Uterus (tissue), 2 donors: ENCODE results near the gene FSD1.

Experiments used
- POLR2A ChIP-seq, 2 donors: fragments of 450-650 bp; IDR thresholded peaks; one replicate each; pipeline ENCODE4 v1.6.1; 2016; ENCODE audit warnings: antibody characterized with exemption in 2 of 2, mild to moderate bottlenecking in 1 of 2, moderate library complexity in 1 of 2
- TF ChIP-seq, protein P1 (sequence below), 4 experiments: fragments of 200-600 bp in 2 of 4; fragments of 450-650 bp in 2 of 4; sonication (generic) in 2 of 4; IDR thresholded peaks; one replicate each; pipeline ENCODE4 v1.5.1; 2016 to 2019; ENCODE audit warnings: antibody characterized with exemption in 4 of 4, mild to moderate bottlenecking in 2 of 4, moderate library complexity in 1 of 4

DNA sequence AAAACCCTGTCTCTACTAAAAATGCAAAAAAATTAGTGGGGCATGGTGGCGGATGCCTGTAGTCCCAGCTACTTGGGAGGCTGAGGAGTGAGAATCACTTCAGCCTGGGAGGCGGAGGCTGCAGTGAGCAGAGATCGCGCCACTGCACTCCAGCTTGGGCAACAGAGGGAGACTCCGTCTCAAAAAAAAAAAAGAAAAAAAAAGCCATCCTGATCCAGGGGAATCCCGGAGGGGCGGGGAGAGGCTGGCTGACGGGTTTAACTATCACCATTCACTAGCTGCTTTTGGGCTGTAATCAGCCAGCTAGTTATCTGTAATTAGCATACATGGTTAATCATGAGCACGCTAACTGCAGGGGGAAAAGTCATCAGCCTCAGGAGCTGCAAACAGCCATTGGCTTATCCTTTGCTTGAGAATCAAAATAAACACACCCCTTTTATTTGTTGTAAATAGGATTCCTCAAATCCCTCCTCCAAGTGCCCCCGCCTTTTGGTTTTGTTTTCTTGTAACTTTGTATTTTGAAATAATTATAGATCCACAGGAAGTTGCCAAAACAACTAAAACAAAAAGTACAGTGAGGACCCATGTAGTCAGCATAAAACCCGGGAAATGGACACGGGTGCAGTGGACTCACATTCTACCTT lies 9.6 kb downstream of the FSD1 start:
- TF ChIP-seq, protein P1, sequence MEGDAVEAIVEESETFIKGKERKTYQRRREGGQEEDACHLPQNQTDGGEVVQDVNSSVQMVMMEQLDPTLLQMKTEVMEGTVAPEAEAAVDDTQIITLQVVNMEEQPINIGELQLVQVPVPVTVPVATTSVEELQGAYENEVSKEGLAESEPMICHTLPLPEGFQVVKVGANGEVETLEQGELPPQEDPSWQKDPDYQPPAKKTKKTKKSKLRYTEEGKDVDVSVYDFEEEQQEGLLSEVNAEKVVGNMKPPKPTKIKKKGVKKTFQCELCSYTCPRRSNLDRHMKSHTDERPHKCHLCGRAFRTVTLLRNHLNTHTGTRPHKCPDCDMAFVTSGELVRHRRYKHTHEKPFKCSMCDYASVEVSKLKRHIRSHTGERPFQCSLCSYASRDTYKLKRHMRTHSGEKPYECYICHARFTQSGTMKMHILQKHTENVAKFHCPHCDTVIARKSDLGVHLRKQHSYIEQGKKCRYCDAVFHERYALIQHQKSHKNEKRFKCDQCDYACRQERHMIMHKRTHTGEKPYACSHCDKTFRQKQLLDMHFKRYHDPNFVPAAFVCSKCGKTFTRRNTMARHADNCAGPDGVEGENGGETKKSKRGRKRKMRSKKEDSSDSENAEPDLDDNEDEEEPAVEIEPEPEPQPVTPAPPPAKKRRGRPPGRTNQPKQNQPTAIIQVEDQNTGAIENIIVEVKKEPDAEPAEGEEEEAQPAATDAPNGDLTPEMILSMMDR (IDR thresholded peaks at IDR 0.05) = no peak
- no peak for TF ChIP-seq POLR2A (IDR thresholded peaks at IDR 0.05)
